ENCODE data around the gene SEMA4F.

The SEMA4F gene

DNA sequence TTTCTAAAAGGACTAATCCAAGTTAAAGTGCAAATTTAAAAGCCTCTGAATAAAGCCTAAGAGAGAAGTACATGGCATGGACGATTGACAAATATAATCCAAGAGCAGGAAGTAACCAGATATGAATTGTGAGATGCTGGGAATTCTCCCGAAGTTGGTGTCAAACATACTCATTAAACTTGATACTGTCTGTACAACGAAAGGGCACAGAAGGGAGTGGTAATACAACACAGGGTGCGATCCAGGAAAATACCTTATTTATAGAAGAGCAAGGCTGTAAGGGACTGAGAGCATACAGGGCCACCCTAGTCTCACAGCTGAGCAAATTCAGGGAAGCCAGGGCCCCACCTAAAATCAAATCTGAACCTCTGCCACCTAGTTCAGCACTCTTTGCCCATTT lies 41.6 kb downstream of the SEMA4F start:
- Histone ChIP-seq H3K9ac (no peak overlapping the region), H3K27ac (no peak overlapping the region), H4K20me1 (no peaks in the 10 kb centered on the region), H3K36me3 (no peaks in the 10 kb centered on the region), H3K4me1 (peaks cover 0 to 22% (median 11%) of the 10 kb centered on the region in 10 experiments; a peak in 16 of 20 replicates), H3K4me3 (no peak overlapping the region), H3K9me3 (replicated peaks in 1 of 11) (no peaks in the 10 kb centered on the region), H3K27me3 (no peaks in the 10 kb centered on the region), H3K4me2 (no peak overlapping the region)
- TF ChIP-seq Cebpa-rat (IDR thresholded peaks at IDR 0.05), result no peak

DNA sequence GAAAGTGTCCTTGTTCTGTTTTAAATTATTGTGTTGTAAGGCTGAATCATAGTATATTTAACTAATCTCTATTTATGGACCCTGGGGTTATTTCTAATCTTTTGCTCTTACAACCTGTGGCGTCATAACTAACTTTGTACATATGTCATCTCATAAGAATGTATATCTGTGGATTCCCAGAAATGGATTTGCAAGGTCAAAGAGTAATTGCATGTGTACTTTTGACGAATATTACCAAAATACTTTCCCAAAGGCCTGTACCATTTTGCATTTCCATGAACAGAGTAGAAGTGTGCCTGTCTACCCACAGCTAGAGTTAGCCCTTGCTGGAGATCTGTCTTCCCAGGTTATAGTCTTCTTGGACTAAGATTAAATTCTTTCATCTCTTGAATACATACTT lies 42.8 kb downstream of the SEMA4F start:
- Histone ChIP-seq H3K4me1 (peaks cover 0 to 28% (median 14%) of the 10 kb centered on the region in 10 experiments; a peak in 16 of 20 replicates), H3K4me3 (no peak overlapping the region), H3K27ac (no peak overlapping the region), H3K9ac (no peak overlapping the region), H3K4me2 (no peak overlapping the region), H4K20me1 (no peaks in the 10 kb centered on the region), H3K36me3 (no peaks in the 10 kb centered on the region), H3K9me3 (replicated peaks in 1 of 11) (no peaks in the 10 kb centered on the region), H3K27me3 (no peaks in the 10 kb centered on the region)
- TF ChIP-seq Cebpa-rat (IDR thresholded peaks at IDR 0.05), result no peak

DNA sequence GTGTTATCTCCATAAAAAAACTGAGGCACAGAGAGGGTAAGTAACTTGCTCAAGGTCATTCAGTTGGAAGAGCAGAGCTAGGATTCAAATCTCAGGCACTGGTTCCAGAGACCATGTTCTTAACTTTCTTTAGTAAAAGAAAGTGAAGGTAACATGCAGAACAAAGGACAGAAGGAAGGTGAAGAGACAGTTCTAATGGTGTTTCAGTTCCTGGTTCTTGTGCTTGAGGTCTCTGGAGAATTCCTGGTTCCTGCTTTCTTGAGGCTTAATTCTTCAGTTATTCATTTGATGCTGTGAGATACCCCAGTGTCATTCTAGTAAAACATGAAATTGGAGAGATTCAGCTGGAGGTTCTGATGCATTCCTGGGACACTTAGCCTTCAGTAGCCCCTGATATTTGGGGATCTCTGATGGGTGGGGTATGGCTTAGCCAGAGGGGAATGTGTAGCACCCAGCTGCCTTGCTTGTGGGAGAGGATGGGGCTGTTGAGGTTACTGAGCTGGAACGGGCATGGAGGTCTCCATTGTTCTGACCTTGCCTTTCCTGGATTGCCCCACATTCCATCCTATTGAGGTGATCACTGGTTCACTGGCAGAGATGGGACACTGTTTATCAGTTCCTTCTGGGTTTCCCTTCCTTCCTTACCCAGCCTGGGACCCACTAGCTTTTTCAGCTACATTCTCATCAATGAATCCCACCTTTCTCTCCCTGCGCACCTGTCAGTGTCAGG lies 46.8 kb downstream of the SEMA4F start:
- Histone ChIP-seq H3K4me2 (peak overlapping the region in 8 of 11 experiments; percentile 9 to 60 (median 25); a peak in 10 of 22 replicates), H3K27me3 (no peaks in the 10 kb centered on the region), H3K4me3 (no peak overlapping the region), H3K9ac (no peak overlapping the region), H4K20me1 (no peaks in the 10 kb centered on the region), H3K4me1 (peaks cover 0 to 12% (median 9%) of the 10 kb centered on the region in 10 experiments; a peak in 16 of 20 replicates), H3K27ac (no peak overlapping the region), H3K9me3 (replicated peaks in 1 of 11) (no peaks in the 10 kb centered on the region), H3K36me3 (no peaks in the 10 kb centered on the region)
- no peak for TF ChIP-seq Cebpa-rat (IDR thresholded peaks at IDR 0.05)

DNA sequence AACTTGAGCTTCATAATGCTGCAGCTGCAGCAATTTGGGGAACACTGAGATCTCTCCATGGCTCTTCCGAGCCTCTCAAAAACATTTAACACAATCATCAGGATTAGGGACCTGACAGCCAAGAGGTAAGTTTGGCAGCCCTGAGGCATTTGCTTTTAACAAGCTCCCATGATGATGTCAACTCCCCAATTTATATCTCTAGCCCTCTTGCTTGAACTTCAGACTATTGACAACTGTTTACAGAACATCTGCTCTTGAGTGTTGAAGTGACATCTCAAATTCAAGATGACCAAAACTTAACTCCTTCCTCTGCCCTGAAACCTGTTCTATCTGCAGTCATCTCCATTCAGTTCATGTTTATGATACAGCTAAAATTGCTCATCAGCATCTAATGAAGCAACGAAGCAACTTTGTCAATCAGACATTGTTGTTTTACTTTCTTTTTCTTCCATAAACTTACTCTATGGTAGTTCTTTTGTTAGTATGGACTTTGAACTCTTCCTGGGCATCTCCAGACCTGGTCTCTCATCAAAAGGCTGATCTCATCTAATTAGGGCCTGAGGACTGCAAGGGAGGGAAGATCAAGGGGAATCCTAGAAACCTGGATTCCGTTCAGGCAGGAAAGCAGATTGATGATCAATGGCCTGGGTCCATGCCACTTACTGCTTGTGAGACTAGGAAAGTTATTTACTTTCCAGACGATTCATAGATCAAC lies 48.1 kb downstream of the SEMA4F start:
- Histone ChIP-seq H4K20me1 (no peaks in the 10 kb centered on the region), H3K4me2 (no peak overlapping the region), H3K4me1 (peaks cover 0 to 12% (median 9%) of the 10 kb centered on the region in 10 experiments; a peak in 16 of 20 replicates), H3K36me3 (no peaks in the 10 kb centered on the region), H3K4me3 (no peak overlapping the region), H3K27me3 (no peaks in the 10 kb centered on the region), H3K9ac (no peak overlapping the region), H3K9me3 (replicated peaks in 1 of 11) (no peaks in the 10 kb centered on the region), H3K27ac (no peak overlapping the region)
- TF ChIP-seq Cebpa-rat (IDR thresholded peaks at IDR 0.05), result no peak

DNA sequence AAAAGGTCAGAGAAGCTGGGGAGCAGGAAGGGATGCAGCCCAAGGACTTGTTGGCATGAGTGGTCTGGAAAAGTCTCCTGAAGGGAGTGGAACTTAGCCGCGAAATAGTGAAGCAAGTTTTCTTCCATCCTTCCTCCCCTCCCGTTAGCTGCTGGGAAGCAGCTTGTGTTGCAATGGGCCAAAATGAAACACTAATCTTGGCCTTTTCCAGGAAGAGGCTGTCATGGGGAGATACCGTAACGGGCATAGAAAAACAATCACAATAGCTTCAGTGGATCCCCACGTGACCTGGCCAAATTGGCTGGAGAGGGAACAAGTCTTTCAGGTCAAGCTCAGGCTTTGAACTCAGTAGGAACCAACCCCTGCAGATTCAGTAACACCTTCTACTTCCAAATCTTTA lies 49.3 kb downstream of the SEMA4F start:
- no peak for TF ChIP-seq Cebpa-rat (IDR thresholded peaks at IDR 0.05)
- peaks cover 0 to 16% (median 10%) of the 10 kb centered on the region in 10 experiments; a peak in 16 of 20 replicates for H3K4me1 ChIP-seq
- no peak overlapping the region for H3K27ac ChIP-seq
- no peaks in the 10 kb centered on the region for H3K9me3 ChIP-seq (replicated peaks in 1 of 11)
- no peak overlapping the region for H3K4me2 ChIP-seq
- no peak overlapping the region for H3K9ac ChIP-seq
- H3K4me3 ChIP-seq, result no peak overlapping the region
- no peaks in the 10 kb centered on the region for H4K20me1 ChIP-seq
- H3K36me3 ChIP-seq, result no peaks in the 10 kb centered on the region
- H3K27me3 ChIP-seq, result no peaks in the 10 kb centered on the region

DNA sequence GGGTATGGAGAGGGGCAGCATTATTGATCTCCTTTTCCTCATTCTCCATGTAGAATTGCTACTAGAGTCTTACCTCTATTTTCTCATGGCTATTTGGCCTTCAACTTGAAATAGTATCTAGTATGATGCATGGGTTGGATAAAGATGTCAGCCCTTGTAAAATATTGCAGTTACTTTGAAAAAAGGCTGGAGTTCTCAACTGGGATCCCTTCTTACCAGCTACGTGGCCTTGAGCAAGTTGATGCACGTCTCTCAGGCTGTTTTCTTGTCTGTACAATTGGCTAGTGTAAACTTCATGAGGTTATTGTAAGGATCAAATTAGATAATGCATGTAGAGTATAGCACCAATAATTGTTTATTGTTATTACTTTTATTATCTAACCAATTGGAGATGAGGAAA lies 50.2 kb downstream of the SEMA4F start:
- no peak for TF ChIP-seq Cebpa-rat (IDR thresholded peaks at IDR 0.05)
- H3K4me3 ChIP-seq, result no peak overlapping the region
- H3K36me3 ChIP-seq, result no peaks in the 10 kb centered on the region

DNA sequence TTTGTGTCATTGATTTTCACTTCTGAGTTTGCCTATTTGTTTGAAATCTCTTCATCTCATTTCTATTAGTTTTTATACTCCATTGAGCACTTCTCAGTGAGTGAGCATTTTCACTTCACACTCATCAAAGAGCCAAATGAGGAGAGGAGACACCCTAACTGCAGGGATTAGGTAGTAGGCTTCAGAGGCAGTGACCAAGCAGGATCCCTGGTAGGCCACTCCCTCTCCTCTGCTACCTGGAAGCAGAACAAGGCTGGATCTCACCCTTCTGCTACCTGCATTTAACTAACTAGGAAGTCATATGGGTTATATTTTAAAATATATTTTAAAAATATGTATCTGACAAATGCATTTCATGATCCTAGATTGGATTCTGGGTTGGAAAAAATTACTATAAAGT lies 52.7 kb downstream of the SEMA4F start:
- H3K9me3 ChIP-seq (replicated peaks in 1 of 11), result no peaks in the 10 kb centered on the region
- no peak overlapping the region for H3K9ac ChIP-seq
- no peak overlapping the region for H3K4me3 ChIP-seq
- no peaks in the 10 kb centered on the region for H4K20me1 ChIP-seq
- H3K27me3 ChIP-seq, result no peaks in the 10 kb centered on the region
- H3K4me2 ChIP-seq, result no peak overlapping the region
- no peaks in the 10 kb centered on the region for H3K36me3 ChIP-seq
- no peak overlapping the region for H3K27ac ChIP-seq
- TF ChIP-seq Cebpa-rat (IDR thresholded peaks at IDR 0.05), result no peak
- peaks cover 0 to 19% (median 10%) of the 10 kb centered on the region in 10 experiments; a peak in 15 of 20 replicates for H3K4me1 ChIP-seq

More for the DNA sequence above, 50.2 kb downstream of the SEMA4F start:
- peaks cover 0 to 25% (median 17%) of the 10 kb centered on the region in 10 experiments; a peak in 18 of 20 replicates for H3K4me1 ChIP-seq
- H4K20me1 ChIP-seq, result no peaks in the 10 kb centered on the region
- H3K27ac ChIP-seq, result no peak overlapping the region
- H3K27me3 ChIP-seq, result no peaks in the 10 kb centered on the region
- no peak overlapping the region for H3K9ac ChIP-seq
- no peaks in the 10 kb centered on the region for H3K9me3 ChIP-seq (replicated peaks in 1 of 11)
- no peak overlapping the region for H3K4me2 ChIP-seq

DNA sequence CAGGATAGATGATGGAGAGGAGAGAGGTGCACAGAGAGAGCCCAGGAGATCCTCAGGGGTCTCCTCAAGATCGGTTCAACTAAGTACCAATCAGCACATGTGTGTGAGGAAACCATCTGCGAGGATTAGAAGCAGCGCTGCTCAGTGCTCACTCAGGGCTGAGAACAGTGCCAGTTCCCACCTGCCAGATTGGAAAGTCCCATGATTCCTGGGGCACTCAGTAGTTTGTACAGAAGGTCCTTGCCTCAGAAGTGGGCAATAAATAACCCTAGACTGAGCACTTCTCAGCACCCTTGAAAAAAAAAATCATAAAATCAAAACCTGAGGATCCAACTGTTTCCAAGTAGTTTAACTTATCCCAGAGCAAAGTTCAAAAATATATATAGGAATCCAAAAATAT lies 53.8 kb downstream of the SEMA4F start:
- H4K20me1 ChIP-seq, result no peaks in the 10 kb centered on the region
- H3K27ac ChIP-seq, result no peak overlapping the region
- H3K4me3 ChIP-seq, result no peak overlapping the region
- H3K9ac ChIP-seq, result no peak overlapping the region
- TF ChIP-seq Cebpa-rat (IDR thresholded peaks at IDR 0.05), result no peak
- no peaks in the 10 kb centered on the region for H3K9me3 ChIP-seq (replicated peaks in 1 of 11)
- peaks cover 0 to 19% (median 10%) of the 10 kb centered on the region in 10 experiments; a peak in 15 of 20 replicates for H3K4me1 ChIP-seq
- no peak overlapping the region for H3K4me2 ChIP-seq
- no peaks in the 10 kb centered on the region for H3K36me3 ChIP-seq
- H3K27me3 ChIP-seq, result no peaks in the 10 kb centered on the region

DNA sequence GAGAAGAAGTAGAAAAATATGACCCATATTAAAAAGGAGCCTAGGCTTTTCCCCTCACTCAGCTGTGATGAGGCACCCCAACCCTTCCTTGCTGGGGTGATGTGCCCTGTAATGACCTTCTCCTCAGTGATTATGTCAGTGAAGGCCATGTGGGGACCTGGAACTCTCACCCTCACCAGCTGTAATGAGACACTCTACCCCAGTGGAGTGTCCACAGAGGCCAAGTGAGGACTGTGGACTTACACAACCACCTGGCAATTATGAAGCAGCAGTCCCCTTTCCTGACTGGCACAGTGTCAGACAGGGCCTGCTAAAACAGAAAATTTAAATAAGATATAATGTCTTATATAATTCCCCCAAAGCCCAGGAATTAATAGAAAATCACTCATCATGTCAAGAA lies 54.2 kb downstream of the SEMA4F start:
- Histone ChIP-seq H3K27ac (no peak overlapping the region), H3K9ac (no peak overlapping the region), H4K20me1 (no peaks in the 10 kb centered on the region), H3K9me3 (replicated peaks in 1 of 11) (no peaks in the 10 kb centered on the region), H3K4me2 (peak overlapping the region in 6 of 11 experiments; percentile 40 to 71 (median 68); a peak in 9 of 22 replicates), H3K4me1 (peaks cover 0 to 19% (median 10%) of the 10 kb centered on the region in 10 experiments; a peak in 15 of 20 replicates), H3K36me3 (no peaks in the 10 kb centered on the region), H3K4me3 (no peak overlapping the region), H3K27me3 (no peaks in the 10 kb centered on the region)
- no peak for TF ChIP-seq Cebpa-rat (IDR thresholded peaks at IDR 0.05)
